NCI-H1436 treated with DMSO at 0.1 percent for 48 hours (cell line): Measurements from ENCODE around the gene OXCT2.
"Not testable (repeated sequence)": the region's sequence is repeated elsewhere in the genome, so short reads cannot be mapped to it uniquely, and the experiment has no call there.

ENCODE experiments used
- DNase-seq: peaks from one replicate; lab custom pipeline; 2025; lab: John Stamatoyannopoulos, UW

Gene OXCT2

DNA sequence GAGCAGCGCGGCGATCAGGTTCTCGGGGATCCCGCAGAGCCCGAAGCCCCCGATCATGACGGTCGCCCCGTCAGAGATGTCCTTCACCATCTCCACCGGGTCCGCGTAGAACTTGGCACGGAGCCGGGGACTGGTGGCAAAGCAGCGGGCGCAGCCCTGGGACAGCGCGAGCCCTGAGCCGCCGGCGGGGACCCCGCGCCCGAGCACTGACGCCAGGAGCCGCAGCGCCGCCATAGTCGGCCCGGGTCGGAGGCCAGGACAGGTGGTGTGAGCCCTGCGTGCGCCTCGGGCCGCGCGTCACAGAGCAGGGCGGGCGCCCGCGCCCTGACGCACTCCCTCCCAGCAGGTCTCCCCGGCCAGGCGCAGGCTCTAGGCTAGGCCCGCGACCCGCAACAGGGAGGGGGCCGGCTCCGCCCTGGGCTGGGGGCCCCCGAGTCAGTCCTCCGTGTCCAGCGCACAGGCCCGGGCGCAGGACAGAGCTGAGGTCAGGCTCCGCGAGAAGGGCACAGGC is at the start of gene OXCT2:
OXCT2 (minus strand) TSS at position 327 of the 511 bp plus-strand sequence; CDS start at position 234, 93 bp downstream.
- DNase-seq = not testable (repeated sequence)

DNA sequence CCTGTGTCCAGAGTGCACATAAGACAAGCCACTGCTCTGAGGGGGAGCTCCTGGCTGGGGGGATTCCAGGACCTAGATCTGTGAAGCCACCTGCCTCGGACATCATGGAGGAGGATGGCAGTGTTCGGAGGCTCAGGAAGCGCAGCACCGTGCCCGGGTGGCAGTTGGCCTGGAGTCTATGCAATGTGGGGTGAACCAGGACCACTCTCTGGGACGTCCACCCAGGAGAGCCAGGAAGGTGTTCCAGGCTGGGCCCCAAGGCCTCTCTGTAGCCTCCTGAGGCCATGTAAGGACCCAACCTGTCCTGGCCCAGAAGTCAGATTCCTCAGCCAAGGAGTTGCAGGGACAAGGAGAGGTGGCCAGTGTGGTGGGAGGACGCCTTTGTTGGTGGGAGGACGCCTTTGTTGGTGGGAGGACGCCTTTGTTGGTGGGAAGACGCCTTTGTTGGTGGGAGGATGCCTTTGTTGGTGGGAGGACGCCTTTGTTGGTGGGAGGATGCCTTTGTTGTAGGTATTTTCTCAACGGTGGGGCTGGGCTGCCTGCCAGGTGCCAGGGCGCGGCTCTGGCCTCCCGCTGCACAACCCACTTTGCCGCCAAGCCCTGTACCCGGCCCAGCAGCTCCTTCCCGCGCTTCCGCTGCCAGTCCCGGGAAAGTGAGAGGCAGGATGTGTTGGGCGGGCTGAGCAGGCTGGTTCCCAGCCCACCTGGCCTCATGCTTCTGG is 48.1 kb upstream of the OXCT2 start:
- DNase-seq = no peak

DNA sequence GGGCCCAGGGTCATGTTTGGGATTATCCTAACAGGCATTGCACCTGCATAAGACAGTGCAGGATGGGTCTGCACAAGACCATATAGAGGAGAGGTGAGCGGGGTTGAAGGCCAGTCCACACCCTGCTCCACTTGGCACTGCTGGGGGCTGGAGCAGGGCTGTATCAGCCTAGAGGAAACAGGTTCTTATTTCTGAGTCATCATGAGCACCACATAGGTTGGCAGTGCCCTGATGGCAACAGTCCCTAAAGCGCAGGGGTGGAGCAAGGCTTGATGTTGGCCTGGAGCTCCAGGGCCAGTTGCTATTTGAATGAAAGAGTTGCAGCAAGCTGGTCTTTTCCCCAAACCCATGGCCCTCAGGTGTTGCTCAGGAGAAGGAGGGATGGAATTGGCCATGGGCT is 47.3 kb upstream of the OXCT2 start:
- no peak for DNase-seq

DNA sequence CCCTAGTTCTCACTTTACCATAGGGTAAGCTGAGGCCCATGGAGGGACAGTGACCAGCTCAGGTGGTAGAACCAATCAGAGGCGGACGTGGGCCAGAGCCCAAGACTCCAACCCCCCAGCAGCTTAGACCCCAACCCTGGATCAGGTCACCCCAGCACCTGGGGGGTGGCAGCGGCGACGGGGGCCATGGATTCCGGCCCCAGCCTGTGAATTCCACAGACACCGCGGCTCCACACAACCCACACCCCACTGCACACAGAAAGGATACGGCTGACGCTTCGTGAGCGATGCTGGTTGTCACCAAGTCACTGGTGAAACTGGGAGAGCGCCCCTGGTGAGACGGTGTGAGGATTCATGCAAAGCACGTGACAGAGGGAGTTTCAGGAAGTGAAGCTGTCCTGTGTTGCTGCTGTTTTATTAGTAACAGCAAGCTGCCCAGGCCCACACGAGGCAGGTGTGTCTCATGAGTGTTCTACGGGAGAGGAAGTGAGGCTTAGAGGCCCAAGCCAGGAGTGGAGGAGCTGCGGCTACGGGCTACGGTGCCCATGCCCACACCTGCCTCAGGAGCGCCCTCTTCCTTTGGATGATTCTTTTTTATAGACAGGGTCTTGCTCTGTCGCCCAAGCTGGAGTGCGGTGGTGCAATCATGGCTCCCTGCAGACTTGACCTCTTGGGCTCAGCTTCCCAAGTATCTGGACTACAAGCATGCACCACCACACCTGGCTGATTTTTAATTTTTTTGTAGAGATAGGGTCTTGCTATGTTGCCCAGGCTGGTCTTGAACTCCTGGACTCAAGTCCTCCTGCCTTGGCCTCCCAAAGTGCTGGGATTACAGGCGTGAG is 46.2 kb upstream of the OXCT2 start:
- not testable (repeated sequence) for DNase-seq

DNA sequence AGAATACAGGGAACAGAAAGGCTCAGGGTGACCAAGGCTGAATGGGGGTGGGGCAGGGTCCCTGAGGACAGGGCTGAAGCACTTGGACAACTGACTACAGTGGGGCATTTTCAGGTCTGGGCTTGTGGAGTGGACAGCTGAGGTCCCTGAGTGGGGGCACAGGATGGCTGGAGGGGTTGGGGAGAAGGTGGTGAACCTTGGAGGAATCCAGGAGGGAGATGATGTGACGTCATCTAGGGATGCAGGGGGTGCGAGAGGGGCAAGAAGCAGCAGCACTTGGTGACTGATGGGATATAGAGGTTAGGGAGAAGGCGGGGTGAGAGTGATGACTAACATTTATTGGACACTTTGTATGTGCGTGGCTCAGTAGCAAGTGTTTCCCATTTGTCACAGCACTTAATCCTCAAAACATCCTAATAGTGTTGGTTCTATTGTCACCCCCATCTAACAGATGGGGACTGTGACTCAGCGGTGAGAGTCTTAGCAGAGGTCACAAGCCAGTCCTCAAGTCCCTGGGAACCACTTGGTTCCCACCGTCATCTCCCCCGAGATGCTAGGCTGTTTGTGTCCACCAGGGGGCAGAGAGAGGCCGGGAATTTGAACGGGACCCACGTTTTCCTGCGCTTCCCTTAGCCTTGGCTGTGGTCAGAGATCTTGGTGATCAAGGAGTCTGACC is 45.4 kb upstream of the OXCT2 start:
- DNase-seq = no peak

DNA sequence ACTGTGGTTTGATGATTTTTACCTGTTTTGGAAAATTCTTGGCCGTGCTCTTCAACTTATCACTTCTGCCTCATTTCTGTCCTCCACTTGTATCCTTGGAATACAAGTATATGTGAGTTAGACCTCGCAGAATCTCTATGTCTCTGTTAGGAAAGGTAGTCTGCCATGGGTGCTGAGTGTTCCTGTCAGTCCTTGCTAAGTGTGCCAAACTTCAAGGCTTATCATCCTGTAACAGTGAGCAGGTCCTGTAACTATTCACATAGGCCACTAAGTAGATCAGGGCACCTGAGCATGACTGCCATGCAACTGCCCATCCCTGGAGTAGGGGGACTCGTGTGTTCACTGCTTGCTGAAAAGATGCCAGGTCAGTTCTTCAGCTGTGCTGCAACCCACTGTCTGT is 41.8 kb upstream of the OXCT2 start:
- no peak for DNase-seq

DNA sequence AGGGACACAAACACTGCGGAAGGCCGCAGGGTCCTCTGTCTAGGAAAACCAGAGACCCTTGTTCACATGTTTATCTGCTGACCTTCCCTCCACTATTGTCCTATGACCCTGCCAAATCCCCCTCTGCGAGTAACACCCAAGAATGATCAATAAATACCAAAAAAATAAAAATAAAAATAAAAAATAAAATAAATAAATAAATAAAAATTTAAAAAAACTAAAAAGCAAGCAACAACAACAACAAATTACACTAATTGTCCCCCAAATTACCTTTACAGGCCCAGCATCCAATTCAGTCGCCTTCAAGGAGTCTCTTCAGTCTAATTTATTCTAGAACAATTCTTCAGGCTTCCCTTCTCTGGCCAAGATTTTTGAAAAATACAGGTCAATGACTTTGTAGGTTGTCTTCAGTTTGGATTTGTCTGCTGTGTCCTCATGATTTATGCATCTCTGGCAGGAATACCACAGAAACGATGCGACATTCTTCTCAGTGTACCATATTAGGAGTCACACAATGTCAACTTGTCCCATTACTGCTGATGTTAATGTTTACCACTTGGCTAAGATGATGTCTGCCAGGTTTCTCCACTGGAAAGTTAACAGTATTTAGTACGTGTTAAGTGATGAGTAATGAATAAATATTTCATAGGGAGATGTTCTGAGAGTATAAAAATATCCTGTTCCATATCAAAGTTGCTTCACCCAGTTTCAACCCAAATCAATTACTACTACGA is 37.8 kb upstream of the OXCT2 start:
- no peak for DNase-seq

DNA sequence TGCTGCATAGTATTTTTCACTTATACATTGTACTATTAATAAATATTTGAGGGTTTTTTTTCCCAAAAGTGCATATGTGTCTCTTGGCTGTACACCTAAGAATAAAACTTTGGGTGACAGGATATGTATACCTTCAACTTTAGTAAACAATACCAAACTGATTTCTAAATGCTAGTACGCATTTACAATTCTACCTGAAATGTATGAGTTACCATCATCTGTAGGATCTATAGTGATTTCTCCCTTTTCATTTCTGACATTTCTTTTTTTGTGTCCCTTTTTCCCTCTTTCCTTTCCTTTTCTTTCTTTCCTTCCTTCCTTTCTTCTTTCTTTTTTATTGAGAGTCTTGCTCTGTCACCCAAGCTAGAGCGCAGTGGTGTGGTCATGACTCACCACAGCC is 34.2 kb upstream of the OXCT2 start:
- DNase-seq = no peak

DNA sequence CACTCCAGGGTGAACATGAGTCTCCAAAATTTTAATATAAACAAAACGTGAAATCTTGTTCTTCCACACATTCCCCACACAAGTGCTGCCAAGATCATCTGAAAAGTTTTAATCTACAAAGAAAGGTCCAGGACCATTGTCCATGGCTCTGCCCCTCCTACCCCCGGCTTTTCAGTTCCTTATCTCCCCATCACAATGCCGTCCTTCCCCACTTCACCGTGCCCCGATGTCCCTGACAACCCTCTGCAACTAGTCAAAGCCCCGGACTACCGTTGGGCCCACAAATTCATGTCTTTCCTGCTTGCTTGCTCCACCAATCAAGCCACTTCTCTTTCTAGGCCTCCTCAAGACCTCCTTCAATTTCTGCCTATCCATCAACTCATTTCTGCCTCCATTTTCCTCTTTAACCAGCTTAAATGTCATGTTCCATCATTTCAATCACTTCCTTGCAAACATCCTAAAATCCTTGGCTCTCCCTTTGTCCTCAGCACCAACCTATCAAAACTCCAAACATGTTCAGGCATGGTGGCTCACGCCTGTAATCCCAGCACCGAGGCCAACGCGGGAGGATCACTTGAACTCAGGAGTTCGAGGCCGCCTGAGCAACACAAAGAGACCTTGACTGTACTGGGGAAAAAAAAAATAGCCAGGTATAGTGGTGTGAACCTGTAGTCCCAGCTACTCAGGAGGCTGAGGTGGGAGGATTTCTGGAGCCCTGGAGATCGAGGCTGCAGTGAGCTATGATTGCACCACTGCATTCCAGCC is 31.5 kb upstream of the OXCT2 start:
- DNase-seq = no peak

DNA sequence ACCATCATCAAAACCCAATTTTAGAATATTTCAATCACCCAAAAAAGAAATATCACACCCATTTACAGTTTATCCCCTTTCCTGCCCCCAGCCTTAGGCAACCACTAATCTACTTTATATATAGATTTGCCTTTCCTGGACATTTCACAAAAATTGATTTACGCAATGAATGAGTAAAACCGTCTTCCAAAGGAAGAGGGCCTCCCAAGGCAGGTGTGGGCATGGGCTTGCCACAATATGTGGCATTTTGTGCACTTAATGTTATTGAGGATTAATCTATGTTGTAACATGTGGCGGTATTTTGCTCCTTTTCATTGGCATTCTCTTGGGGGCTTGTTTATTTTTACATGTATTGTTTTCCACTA is 29.3 kb upstream of the OXCT2 start:
- no peak for DNase-seq

DNA sequence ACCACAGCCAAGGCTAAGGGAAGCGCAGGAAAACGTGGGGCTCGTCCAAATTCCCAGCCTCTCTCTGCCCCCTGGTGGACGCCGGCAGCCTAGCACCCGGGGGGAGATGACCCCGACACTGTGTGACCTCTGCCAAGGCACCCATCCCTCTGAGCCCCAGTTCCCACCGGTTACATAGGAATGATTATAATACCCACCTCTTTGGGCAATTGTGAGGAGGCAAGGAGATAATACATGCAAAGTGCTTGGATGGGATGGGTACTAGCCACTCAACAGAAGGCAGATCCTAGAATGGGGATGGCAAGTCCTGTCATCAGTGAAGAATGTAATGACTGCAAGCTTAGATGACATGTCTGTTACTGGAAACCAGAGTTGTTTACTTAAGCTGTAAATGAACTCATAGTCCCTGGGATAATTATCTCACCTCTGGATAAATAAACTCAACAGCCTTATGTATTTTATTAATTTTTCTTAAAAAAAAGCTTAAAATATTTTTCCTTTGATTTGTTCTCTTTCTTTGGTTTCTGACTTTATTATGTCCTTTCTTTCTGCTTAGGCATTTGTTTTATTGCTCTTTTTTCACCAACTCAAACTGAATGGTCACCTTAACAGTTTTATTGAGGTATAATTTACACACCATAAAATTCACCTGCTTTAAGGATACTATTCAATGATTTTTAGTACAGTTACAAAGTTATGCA is 28.8 kb upstream of the OXCT2 start:
- DNase-seq = no peak

DNA sequence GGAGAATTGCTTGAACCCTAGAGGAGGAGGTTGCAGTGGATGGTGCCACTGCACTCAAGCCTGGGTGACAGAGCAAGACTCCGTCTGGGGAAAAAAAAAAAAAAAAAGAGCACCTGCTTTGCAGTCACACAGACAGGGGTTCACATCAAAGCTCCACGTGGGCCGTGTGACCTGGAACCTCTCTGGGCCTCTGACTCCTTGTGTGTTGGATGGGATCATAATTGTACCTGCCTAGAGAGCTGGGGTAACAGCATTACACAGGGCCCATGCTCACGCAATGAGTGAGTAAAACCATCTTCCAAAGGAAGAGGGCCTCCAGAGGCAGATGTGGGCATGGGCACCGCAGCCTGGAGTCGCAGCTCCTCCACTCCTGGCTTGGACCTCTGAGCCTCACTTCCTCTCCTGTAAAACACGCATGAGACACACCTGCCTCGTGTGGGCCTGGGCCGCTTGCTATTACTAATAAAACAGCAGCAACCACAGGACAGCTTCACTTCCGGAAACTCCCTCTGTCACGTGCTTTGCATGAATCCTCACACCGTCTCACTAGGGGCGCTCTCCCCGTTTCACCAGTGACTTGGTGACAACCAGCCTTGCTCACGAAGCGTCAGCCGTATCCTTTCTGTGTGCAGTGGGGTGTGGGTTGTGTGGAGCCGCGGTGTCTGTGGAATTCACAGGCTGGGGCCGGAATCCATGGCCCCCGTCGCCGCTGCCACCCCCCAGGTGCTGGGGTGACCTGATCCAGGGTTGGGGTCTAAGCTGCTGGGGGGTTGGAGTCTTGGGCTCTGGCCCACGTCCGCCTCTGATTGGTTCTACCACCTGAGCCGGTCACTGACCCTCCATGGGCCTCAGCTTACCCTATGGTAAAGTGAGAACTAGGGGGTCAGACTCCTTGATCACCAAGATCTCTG is 28.0 kb upstream of the OXCT2 start:
- not testable (repeated sequence) for DNase-seq

DNA sequence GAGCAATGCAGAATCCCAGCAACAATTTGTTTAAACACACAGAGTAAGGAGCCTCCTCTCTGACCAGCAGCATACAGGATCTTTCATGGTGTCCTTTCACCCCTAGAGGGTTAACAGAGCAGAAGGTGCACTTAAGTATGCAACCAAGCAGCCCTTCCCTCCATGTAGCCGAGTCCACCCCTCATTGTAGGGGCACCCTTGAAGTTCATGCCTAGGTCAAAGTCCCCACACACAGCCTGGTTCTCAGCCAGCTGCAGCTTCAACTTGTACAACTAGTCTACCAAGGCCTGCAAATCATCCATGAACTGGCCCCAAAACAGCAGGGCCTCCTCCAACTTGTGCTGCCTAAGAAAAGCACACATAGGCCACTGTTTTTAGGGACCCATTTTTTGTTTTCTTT is 24.5 kb upstream of the OXCT2 start:
- no peak for DNase-seq

DNA sequence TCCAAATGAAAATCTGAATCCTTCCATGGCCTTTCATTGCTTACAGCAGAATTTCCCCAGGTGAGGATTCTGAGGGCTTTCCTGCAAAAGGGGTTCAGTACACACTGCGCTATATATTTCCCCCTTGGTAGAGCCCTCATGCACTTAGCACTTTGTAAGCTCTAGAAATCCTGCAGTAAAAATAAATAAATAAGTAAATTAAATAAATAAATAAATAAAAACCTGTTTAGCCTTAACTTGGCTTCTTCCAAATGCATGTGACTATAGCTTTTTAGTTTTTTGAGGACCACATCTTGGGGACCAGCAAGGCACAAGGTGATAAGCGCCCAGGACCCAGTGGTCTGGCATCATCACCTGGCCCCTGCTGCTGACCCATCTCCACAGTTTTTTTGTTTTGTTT is 20.7 kb upstream of the OXCT2 start:
- DNase-seq = no peak

DNA sequence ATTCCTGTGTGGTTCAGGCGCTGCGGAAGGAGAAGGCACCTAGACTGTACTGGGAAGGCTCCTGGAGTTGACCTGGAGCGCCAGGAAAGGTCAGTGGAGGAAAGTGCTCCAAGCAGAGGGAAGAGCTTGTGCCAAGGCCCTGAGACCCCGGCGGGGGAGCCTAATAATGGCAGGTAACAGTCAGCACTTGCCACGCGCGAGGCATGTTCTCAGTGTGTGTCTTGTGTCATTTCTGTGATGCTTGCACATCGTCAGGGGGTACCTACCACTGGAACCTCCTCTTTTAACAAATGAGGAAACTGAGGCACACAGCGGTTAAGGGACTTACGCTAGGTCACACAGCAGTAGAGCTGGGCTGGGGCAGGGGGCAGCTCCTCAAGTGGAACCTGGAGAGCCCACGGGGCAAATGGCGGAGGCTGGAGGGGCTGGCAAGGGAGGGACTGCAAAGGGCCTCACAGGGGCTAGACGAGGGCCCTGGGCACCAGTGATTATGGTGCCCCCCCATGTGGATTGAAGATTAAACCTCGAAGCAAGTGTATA is 18.5 kb upstream of the OXCT2 start:
- no peak for DNase-seq

DNA sequence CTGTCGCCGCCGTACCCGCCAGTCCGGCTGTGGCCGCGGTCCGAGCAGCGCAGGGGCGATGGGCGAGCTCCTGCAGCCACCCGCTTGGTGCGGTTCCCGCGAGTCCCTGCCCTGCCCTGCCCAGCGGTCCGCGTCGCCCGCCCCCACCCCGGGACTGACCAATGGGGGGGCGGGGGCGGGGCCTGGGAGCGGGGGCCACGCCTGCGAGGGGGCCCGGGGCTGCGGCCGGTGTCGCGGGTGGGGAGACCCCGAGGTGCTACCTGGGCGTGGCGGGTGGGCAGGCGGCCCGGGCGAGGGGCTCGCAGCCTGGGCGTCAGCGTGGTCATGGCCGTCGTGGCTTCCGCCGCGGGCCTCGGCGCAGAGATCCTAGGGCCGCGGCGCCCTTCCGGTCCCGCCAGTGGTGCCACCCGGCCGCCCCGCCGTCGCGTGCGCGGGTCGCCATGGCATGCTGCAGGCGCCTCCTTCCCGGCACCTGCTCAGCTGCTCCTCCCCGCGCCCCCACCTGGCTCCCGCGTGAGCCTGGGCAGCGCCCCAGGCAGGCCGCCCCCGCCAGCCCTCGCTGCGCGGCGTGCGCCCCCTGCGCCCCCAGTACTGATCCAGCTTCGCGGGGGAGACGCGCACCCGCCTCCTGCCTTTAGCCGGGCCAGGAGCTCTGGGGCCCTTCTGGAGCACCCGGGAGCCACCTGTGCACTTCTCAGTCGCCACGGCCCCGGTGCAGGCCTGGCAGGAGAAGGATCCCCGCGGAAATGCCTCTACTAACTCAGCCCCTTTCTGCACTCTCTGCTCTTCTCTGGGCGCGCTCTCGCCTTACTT is 17.8 kb upstream of the OXCT2 start, which contains the start of gene BMP8B:
BMP8B (minus strand) TSS at position 108 of the 813 bp plus-strand sequence. CDS start 380 bp downstream, outside the sequence.
- DNase-seq = no peak

DNA sequence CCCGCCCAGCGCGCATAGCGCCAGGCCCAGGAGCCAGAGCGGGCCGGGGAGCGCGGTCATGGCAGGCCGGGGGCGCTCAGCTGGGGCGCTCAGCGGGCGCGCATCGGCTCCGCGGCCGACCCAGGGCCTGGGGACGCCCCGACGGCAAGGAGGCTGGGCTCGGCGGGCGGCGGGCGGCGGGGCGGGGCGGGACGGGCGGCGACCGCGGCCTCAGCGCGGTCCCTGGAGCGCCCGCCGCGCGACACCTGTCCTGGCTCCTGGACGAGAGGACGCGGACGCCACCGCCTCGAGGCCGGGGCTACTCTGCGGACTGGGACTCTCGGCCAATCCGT is 17.2 kb upstream of the OXCT2 start:
- no peak for DNase-seq

DNA sequence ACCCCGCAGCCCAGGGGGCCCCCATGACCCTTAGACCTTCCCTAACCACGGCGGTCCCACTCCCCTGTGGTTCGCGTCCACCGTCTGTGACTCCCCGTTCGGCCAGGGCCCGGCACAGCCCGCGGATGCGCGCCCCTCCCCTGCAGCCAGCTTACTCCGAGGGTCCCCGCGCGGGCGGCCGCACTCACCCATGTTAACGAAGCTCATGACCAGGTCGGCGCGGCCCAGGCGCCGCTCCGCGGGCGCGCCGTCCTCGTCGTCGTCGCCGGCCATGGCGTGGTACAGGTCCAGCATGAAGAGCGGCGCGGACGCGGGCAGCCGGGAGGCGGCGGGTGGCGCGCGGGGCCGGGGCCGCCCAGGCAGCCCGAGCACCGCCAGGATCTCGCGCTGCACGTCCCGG is 16.8 kb upstream of the OXCT2 start:
- DNase-seq = not testable (repeated sequence)
